Myocyte (in vitro differentiated cells): ENCODE results near the gene JOSD2. TPM values are rescaled to one million over a fixed set of nuclear protein-coding genes. Genes with fewer than 3 reads are reported as not detected.
A peak's percentile ranks its signal among the peaks of the same experiment; 100 is the strongest.

ENCODE experiments used
- DNase-seq: peaks from one replicate; pipeline ENCODE4 v3.0.0-alpha.2; 2012; ENCODE audit warnings: low read depth
- polyA plus RNA-seq: library from polyadenylated mRNA; unstranded; fragments of >200 nt; gene quantifications from one replicate; pipeline ENCODE4 v1.2.1, GENCODE V29; 2012; ENCODE audit warnings: missing spikeins
- total RNA-seq: library from RNA; depleted of rRNA; stranded (reverse); fragments of >200 nt; gene quantifications from 2 replicates; pipeline ENCODE4 v1.2.3, GENCODE V29; 2014

Gene JOSD2
- total RNA-seq = 29.8 and 39.9 TPM in 2 replicates
- 68.9 TPM for polyA plus RNA-seq

GRCh38 chr19:50511069-50511822 lies at the start of gene JOSD2:
Gene JOSD2, minus strand, starts transcription at chr19:50511191. Its CDS starts 760 bp downstream, at chr19:50510431.
- peak; percentile 99 for DNase-seq

GRCh38 chr19:50559636-50560035 lies 48.6 kb upstream of the JOSD2 start:
- DNase-seq = no peak

- DNase-seq = no peak
Measured at GRCh38 chr19:50558449-50558848, 47.5 kb upstream of the JOSD2 start.

- no peak for DNase-seq
Measured at GRCh38 chr19:50558039-50558438, 47.0 kb upstream of the JOSD2 start.

- DNase-seq = no peak
Measured at GRCh38 chr19:50557009-50557613, 46.1 kb upstream of the JOSD2 start.

- DNase-seq = peak; percentile 73
Measured at GRCh38 chr19:50556282-50557008, 45.5 kb upstream of the JOSD2 start.

GRCh38 chr19:50555450-50556281 lies 44.7 kb upstream of the JOSD2 start:
- DNase-seq = no peak

GRCh38 chr19:50555033-50555432 lies 44.0 kb upstream of the JOSD2 start:
- DNase-seq = no peak

GRCh38 chr19:50554212-50554611 lies 43.2 kb upstream of the JOSD2 start:
- DNase-seq = no peak

- DNase-seq = no peak
Measured at GRCh38 chr19:50553134-50553703, 42.2 kb upstream of the JOSD2 start.

GRCh38 chr19:50552540-50552939 lies 41.5 kb upstream of the JOSD2 start:
- no peak for DNase-seq

GRCh38 chr19:50551715-50552187 lies 40.8 kb upstream of the JOSD2 start:
- no peak for DNase-seq

- DNase-seq = no peak
Measured at GRCh38 chr19:50551034-50551714, 40.2 kb upstream of the JOSD2 start.

GRCh38 chr19:50550594-50550966 lies 39.6 kb upstream of the JOSD2 start:
- DNase-seq = no peak

- no peak for DNase-seq
Measured at GRCh38 chr19:50549927-50550593, 39.1 kb upstream of the JOSD2 start.

GRCh38 chr19:50549059-50549926 lies 38.3 kb upstream of the JOSD2 start:
- DNase-seq = no peak

GRCh38 chr19:50548191-50549058 lies 37.4 kb upstream of the JOSD2 start:
- DNase-seq = no peak
